HG02571 (cell line): Measurements from ENCODE around the gene COL11A2.

Source experiments
- ATAC-seq: cut with Tn5 transposase; IDR thresholded peaks from one replicate; pipeline ENCODE4 v1.9.1; 2021; ENCODE audit warnings: mild to moderate bottlenecking, moderate library complexity; ENCODE audit not compliant: unreplicated experiment

The COL11A2 gene

DNA sequence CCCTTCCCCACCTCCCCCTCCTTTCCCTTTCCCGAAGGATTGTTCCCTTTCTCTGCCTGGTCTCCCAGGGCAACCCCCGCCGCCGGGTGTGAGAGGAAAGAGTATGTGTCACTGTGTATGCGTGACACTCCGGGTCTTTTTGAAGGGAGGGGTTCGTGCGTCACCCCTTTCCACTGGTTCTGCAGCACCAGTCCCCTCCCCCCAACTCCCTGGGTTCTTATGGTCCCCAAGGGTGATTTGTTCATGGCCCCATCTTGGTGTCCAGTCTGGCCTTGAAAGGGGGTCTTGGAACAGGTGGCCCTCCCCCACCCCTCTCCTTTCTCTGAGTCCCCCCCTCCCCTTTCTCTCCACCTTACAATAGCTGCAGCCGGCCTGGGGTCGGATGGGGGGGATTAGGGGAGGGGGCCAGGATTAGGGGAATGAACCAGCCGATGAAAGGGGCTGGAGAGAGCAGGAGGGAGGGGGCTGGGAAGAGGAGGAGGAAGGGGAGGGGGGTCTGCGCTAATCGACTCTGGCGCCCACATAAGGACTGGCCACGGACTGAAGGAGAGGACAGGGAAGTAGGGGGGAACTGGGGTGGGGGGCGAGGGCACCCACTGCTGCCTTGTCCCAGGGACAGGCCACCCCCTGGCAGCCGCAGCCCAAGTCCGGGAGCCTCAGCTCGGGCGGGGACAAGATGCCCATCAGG lies 14.7 kb upstream of the COL11A2 start:
- ATAC-seq: no peak

DNA sequence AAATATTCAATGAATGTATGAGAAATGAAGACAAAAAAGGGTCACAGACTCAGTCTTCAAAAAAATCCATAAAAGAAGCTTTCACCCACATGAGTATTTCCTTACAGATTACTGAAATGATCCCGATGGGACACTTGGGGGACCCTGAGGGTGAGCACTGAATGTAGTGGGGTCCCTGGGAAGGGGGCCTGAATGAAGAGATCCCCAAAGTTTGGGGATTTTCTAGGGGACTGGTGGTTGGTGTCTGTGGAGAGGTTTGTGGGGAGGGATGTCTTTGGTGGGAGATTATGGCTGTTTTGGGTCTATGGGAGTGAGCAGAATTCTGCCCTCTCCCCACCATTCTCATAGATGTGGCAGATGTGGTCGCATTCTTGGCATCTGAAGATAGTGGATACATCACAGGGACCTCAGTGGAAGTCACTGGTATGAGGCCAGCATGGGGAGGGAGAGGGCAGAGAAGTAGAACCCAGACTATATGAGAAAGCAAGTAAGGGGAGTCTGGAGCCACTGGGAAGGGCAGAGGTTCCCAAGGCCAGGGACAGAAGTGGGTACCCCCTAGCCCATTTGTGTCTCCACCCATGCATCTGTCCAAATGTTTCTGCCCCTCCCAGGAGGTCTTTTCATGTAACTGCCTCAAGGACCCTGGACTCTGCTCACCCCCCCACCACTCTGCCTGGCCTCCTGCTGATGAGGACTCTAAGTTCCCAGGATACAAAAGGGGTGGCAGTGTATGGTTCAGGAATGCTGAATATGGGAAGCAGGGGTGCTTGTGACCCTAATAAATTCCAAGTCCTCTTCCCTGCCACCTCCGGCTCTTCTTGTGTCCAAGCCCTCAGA lies 14.0 kb upstream of the COL11A2 start:
- no peak for ATAC-seq

DNA sequence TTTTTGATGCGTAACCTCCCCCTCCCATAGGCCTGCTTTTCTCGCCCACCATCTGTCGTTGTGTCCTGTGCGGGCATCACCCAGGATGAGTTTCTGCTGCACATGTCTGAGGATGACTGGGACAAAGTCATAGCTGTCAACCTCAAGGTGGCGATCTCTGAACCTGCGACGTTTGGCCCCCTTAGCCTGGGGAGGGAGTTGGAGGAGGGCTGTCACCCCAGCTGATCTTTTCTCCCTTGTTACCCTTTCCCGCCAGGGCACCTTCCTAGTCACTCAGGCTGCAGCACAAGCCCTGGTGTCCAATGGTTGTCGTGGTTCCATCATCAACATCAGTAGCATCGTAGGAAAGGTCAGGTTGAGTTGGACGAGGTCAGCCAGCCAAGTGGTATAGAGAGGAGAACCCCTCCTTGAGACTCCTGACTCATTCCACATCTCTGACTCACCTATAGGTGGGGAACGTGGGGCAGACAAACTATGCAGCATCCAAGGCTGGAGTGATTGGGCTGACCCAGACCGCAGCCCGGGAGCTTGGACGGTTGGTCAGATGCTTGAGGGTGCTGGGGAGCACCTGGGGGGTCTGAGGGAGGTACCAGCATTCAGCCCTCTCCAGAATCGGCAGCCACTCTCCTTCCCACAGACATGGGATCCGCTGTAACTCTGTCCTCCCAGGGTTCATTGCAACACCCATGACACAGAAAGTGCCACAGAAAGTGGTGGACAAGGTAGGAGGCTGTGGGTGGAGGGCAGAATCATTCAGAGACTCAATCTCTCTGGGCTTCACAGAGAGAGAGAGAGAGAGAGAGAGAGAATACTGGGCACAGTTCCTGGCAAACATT lies 13.1 kb upstream of the COL11A2 start:
- ATAC-seq: no peak

DNA sequence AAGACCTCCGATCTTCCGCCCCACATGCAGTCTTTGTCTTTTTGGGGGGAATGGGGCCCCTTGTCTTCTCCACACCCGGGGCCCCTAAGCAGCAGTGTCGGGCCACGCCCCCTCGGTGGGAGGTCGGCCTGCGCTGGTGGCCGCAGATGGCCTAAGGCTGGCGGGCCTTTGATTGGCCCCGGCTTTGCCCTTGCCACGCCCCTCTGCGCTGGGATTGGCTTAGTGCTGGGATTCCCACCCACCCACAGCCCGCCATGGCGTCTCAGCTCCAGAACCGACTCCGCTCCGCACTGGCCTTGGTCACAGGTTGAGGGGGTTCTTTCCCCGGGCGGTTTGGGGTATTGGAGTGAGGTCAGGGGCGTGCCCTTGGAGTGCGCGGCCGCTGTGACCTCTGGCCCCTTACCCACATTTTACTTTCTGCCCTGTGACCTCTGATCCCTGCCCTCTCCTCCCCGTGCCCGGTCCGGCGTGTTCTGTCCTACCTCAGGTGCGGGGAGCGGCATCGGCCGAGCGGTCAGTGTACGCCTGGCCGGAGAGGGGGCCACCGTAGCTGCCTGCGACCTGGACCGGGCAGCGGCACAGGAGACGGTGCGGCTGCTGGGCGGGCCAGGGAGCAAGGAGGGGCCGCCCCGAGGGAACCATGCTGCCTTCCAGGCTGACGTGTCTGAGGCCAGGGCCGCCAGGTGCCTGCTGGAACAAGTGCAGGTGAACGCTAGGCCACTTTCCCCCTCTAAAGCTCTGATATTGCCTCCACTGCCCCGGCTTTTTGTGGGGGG lies 12.3 kb upstream of the COL11A2 start, which contains the start of gene HSD17B8:
HSD17B8 (plus strand) TSS at position 241 of the 776 bp plus-strand sequence; CDS start at position 255, 14 bp downstream.
- peak; percentile 42 for ATAC-seq

DNA sequence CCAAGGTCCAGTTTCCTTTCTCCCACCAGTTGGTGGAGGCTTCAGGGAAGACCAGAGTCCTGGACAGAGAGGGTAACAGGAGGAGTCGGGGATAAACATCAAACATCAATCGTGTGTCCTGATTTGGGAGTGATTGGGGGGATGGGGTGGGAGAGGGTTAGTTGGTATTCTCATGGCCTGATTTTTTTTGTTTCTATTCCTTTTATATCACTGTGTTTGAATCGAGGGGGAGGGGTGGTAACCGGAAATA lies 11.8 kb upstream of the COL11A2 start:
- ATAC-seq: no peak

DNA sequence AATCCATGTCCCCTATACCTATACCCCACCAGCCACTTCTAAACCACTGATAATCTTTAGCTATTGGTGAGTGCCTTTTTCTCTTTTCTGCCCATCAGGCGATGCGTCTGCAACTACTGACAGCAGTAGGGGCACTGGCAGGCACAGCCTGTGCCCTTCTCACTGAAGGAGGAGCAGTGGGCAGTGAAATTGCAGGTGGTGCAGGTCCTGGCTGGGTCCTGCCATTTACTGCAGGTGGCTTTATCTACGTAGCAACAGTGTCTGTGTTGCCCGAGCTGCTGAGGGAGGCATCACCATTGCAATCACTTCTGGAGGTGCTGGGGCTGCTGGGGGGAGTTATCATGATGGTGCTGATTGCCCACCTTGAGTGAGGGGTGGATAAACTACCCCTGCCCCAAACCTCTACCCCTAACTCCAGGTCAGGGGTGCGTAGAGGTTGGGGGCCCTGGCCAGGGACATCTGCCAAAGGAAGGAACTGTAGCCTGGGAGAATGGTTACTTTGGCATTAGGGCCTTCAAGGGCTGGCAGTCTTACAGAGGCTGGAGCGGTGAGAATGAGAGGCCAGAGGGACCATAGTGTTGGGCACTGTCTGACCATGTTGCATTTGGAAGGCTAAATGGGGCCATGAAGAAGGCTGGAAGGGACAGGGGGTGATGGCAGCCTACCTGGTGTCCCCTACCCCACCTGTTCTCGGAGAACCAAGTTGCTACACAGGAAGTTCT lies 11.3 kb upstream of the COL11A2 start:
- ATAC-seq: no peak

DNA sequence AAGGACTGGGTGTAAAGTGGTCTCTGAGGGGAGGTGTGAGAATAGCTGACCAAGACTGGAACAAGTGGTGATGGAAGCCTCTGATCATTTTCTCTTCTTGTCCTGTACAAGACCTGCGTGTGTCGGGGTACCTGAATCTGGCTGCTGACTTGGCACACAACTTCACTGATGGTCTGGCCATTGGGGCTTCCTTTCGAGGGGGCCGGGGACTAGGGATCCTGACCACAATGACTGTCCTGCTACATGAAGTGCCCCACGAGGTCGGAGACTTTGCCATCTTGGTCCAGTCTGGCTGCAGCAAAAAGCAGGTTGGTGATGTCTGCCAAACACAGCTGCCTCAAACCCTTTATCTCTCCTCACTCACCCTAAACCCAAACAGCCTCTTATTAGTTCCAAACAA lies 10.5 kb upstream of the COL11A2 start:
- ATAC-seq: no peak

DNA sequence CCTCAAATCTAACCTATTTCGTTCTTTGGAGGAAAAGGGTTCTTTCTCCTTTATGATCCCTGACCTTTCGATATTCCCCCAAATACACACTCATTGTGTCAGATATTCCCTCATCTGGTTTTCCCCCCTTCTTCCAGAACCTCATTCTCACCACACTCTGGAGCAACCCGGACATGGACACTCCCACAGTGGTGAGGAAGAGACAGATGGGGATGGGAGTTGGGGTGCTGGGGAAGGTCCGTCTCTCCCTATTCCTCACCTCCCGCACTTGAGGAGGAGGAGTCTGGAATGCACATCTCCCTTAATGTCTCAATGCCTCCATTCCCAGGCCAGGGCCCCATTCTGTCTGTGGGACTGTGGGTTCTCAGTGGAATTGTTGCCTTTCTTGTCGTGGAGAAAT lies 9.7 kb upstream of the COL11A2 start:
- ATAC-seq: no peak

DNA sequence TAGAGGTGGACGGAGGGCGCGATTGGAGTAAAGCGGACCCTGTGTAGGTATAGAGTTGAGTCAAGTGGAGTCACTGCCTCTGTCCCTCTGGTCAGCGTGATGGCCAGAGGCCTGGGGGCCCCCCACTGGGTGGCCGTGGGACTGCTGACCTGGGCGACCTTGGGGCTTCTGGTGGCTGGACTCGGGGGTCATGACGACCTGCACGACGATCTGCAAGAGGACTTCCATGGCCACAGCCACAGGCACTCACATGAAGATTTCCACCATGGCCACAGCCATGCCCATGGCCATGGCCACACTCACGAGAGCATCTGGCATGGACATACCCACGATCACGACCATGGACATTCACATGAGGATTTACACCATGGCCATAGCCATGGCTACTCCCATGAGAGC lies 8.9 kb upstream of the COL11A2 start:
- ATAC-seq: no peak

DNA sequence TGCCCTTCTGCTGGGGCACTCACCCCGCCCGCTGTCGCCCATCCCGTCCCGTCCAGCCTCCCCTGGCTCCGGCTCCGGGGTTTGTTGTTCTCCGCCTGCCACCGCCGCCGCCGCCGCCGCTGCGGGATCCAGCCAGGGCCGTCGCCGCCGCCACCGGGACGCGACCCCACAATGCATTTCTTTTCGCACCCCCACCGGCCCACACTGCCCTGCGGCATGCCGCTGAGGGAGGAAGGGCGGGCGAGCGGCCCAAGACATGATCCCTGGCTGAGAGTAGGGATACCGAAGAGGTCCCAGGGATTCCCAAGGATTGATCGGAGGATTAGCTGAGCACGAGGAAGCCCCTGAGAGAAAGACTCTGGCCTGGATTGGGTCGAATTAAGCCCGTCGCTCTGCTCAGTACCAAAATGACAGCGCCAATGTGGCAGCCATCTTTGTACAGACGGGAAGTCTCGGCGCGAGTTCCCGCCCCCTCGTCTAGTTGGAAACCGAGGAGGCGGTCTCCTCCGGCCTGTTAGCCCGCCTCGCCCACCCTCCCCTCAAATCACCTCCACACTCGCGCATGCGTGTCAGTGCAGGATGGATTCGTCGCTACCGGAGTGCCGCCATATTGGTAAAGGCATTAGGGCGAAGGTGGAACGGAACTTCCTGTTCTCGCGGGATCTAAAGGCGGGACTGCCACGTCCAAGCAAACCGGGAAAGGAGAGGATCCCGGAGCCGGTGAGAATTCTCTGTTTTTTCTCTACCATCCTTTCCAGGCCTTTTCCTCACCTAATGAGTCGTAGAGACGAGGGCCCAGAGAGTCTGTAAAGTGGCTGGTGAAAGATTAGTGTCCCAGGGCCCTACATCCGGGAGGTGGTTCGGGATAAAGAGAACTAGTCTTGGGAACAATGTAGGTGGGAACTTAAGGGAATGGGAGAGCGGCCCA lies 8.2 kb upstream of the COL11A2 start, which contains the start of the genes RXRB and SLC39A7:
RXRB (minus strand) TSS at position 447 of the 928 bp plus-strand sequence; CDS start at position 258, 189 bp downstream.
SLC39A7 (plus strand) TSS at position 649 of the 928 bp plus-strand sequence. CDS start 379 bp downstream, outside the sequence.
- ATAC-seq: peak; percentile 43

DNA sequence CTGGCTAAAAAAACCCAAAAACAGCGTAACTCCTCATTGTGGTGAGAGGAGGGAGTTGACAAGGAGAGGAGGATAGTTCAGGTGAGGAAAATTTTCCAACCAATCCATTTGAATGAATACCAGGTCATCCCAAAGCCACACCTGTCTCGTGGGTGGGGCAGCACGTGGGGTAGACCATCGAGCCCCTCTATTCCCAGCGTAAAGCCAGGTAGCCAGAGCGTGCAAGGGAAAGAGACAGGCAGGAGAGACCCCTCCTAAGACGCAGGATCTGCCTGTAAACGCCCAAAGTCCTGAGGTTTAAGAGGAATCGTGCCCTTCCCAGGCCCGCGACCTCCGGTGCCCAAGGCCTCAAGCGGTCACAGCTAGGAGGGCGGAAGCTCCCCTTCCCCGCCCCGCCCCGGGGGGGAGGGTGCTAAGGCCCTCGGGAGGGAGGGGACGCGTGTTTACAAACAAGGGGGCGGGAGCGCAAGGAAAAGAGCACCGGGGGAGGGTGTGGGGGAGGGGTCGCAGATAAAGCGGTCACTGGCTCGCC lies 7.5 kb upstream of the COL11A2 start:
- ATAC-seq: peak; percentile 28

DNA sequence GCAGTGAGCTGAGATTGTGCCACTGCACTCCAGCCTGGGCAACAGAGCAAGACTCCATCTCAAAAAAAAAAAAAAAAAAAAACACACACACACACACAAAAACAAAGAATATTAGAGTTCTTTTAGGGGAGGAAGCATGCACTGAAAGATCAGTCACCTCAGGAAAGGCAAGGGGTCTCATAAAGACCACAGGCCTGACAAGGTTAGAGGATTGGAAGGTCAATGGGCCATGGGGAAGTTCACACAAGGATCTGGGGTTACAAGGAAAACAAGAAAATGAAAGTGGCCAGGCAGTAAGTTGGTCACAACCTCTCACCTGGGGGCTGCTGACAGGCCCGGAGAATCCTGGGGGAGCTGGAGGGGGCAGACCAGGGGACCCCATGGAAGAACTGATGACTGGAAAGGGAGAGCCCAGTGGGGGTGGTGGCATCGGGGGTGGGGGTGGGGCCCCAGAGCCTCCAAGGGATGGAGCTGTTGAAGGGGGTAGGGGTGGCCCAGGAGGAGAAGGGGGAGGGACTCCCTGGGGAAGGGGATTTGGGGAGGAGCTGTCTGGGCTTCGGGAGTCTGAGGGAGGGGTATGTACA lies 6.7 kb upstream of the COL11A2 start:
- no peak for ATAC-seq

DNA sequence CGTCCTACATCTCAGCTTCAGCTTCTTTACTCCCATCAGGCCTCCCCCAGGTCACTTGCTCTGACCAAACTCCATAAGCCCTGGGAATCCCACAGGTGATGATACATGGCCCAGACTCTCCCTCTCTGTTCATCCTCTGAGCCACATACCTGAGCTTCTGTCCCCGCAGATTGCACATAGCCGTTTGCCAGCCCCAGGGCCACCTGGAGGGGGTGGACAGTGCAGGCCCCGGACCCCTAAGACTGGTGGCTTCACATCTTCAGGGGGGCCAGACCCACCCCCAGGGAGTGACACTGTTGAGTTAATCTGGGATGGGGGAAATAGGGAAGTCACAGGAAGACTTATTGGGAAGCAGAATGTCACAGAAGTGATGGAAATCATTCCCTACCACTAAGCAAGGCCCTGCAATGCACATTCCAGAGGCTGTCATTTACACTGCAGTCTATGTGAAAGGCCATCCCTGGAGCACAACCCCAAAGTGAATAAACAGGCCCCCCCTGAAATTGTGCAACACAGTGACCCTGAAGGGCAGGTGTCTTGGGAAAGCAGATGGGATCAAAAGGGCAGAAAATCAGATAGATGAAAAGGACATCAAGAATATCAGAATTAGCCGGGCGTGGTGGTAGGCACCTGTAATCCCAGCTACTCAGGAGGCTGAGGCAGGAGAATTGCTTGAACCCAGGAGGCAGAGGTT lies 6.0 kb upstream of the COL11A2 start:
- ATAC-seq: no peak

DNA sequence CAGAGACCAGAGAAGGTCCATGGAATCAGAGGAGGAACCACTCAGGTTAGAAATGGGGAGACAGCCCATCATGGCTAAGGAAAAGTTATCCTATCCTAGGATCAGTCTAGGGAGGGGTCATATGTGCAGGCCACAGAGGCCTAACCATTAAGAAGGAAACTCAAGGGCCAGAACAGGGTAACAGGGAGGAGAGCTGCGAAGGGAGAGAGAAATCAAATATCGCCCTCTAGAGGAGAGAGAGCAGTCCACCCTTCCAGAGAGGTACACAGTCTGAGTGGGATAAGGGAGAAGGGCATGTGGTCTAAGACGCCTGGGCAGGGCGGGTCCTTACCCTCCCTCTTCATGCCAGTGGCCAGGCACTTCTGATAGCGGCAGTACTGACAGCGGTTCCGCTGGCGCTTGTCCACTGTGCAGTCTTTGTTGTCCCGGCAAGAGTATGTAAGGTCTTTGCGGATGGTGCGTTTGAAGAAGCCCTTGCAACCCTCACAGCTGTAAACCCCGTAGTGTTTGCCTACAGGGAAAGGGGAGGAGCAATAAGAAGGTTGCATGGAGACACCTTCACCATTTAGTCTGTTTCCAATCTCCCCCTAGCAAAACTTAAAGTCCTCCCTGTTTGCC lies 5.3 kb upstream of the COL11A2 start:
- no peak for ATAC-seq

DNA sequence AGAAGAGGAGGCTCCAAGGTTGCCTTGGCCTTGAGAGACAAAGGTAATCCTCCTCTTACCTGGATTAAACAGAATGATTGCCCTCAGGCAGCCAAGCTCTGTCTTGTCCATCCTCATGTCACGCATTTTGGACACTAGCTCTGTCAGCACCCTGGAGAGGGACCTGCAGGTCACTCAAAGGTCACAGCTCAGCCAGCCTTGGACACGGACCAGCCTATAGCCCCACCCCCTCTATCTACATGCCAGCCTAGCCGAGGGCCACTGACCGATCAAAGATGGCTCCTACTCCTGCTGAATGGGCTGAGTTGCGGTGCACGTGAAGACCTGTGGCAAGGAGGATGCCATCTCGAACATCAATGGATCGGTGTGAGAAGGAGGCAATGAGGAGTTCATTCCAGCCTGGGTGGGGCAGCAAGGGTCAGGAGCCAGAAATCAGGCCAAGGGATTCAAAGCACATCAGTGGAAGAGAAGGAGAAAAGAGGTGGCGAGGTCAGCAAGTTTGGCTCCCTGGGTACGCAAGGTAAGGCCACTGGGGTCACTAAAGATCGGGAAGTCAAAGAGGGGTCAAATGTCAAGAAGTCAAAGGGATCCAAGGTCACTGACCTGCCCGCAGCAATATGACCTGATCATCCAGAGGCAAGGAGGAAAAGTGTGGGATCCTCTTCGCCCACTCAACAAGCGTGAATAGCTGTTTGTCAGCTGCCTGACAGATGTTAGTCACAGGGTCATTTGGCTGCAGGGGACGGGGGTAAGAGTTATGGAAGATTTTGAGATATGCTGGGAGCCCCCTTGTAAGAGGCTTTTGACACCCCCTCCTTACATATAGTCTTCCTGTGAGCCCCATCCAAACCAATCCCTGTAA lies 3.3 kb upstream of the COL11A2 start:
- ATAC-seq: no peak

DNA sequence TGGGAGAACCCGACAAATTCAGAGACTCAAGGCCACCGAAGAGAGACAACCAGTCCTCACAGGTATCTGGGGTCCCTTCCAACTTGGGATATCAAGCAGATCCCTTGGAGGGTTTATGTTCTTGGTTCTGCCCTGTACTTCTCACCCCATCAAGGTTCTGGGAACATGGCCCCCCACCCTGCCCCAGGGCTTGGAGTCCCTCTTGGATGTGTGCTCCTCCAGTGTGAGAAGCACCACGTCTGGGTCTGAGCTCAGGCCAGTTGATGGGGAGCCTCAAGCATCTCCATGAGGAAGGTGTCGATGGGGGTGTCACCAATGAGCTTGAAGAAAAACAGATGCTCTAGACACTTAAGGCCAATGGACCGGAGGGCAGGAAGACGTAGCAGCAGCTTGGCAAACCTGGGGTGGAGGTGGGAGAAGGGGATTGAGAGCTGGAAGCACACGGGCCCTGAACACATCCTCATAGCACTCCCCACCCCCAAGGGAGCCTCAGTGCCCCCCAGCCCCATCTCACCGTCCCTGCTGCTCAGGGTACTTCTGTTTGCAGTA lies 2.2 kb upstream of the COL11A2 start:
- no peak for ATAC-seq
